Psoas muscle (tissue), 8 donors: ENCODE data around the gene INHA. TPM values are rescaled to one million over a fixed set of nuclear protein-coding genes. Genes with fewer than 3 reads are reported as not detected.
A peak's percentile ranks its signal among the peaks of the same experiment; 100 is the strongest.

Experiments
- ATAC-seq, 4 donors: fragments of 200-7000 bp; cut with Tn5 transposase; one replicate each; pipeline ENCODE4 v1.9.1; 2020; ENCODE audit warnings: moderate library complexity in 3 of 4, mild to moderate bottlenecking in 2 of 4
- DNase-seq, 2 donors: peaks; one replicate each; pipeline ENCODE4 v3.0.0-alpha.2; 2020
- H3K27ac ChIP-seq: fragments of 200-600 bp; one replicate; pipeline ENCODE4 v1.8.0; 2022
- H3K27me3 ChIP-seq, 3 donors: fragments of 200-600 bp in 1 of 3; one replicate each; pipeline versions ENCODE4 v1.6.1 to v1.8.0; 2013 to 2022; ENCODE audit warnings: low read length in 2 of 3, mild to moderate bottlenecking in 2 of 3, moderate library complexity in 1 of 3; ENCODE audit not compliant: insufficient read depth in 3 of 3
- H3K36me3 ChIP-seq, 2 donors: fragments of 200-600 bp in 1 of 2; one replicate each; pipeline versions ENCODE4 v1.6.1 to v1.8.0; 2013 to 2022; ENCODE audit warnings: low read depth in 1 of 2, mild to moderate bottlenecking in 1 of 2, moderate library complexity in 1 of 2; ENCODE audit not compliant: insufficient read depth in 1 of 2
- H3K4me1 ChIP-seq: fragments of 200-600 bp; one replicate; pipeline ENCODE4 v1.8.0; 2022
- H3K4me3 ChIP-seq: fragments of 200-600 bp; one replicate; pipeline ENCODE4 v1.8.0; 2022; ENCODE audit warnings: mild to moderate bottlenecking
- H3K9me3 ChIP-seq: fragments of 200-600 bp; one replicate; pipeline ENCODE4 v1.8.0; 2022
- WGBS, 3 donors: extraction: QIAGEN DNeasy Blood & Tissue Kit; methylation state at CpG; one replicate each; pipeline versions ENCODE4 v1.1.6 to v1.1.7; 2013; 5-methylcytosine and 5-hydroxymethylcytosine counted together
- intact Hi-C, 2 donors: fragments of 100-400 bp; cut with DNase I; formaldehyde crosslinking; loops; one replicate each; pipeline versions ENCODE4 v1.11.0 to v1.14.2; 2022
- long read RNA-seq, 2 donors: library from polyadenylated mRNA; unstranded; transcript quantifications; one replicate each; pipeline ENCODE4 v2.0.0, GENCODE V29; 2021
- polyA plus RNA-seq, 3 donors: library from polyadenylated mRNA; stranded (reverse); fragments of 200-250 nt; gene quantifications; one replicate each; pipeline ENCODE4 v1.2.3, GENCODE V29; 2013
- total RNA-seq, 4 donors: library from RNA; stranded (reverse); fragmentation: NEBNext Ultra II Directional in 2 of 4; extraction: Animal tissue kit (Norgen Biotek cat#: 25700) in 2 of 4; gene quantifications; one replicate each; pipeline versions ENCODE4 v1.2.1 to v1.2.4, GENCODE V29; 2021 to 2023
- TF ChIP-seq, protein P1 (sequence below): fragments of 200-600 bp; IDR thresholded peaks from one replicate; pipeline ENCODE4 v1.8.0; 2022; ENCODE audit warnings: antibody characterized with exemption
- donor health status: healthy with polysubstance abuse.
- donor health status: DM: no; HTN: no; CAD: no; lungs with moderate emphysema.
- donor health status: Bipolar disorder and iron deficiency.
- donor health status: healthy.
- donor health status: DM: yes; HTN: yes; CAD: no.
- donor health status: DM: no; HTN: no; CAD: no.
- donor health status: DM: no; HTN: no; CAD: no.
- donor health status: DM: yes; HTN: yes; CAD: no.

INHA gene
- total RNA-seq, result under 1 TPM in 2 of 4 donors, not detected in 2; 0.23 to 0.36 TPM
- 1 to 10 TPM in 1 of 3 donors, under 1 TPM in 2; 0.10 to 1.2 (median 0.18) TPM for polyA plus RNA-seq
- long read RNA-seq, donor 1, result 0 reads
- long read RNA-seq, donor 2, partial matches to known transcripts, result 0 of 1 reads
- long read RNA-seq, donor 2, other reads (novel, unspliced or antisense), result 1 of 1 reads

DNA sequence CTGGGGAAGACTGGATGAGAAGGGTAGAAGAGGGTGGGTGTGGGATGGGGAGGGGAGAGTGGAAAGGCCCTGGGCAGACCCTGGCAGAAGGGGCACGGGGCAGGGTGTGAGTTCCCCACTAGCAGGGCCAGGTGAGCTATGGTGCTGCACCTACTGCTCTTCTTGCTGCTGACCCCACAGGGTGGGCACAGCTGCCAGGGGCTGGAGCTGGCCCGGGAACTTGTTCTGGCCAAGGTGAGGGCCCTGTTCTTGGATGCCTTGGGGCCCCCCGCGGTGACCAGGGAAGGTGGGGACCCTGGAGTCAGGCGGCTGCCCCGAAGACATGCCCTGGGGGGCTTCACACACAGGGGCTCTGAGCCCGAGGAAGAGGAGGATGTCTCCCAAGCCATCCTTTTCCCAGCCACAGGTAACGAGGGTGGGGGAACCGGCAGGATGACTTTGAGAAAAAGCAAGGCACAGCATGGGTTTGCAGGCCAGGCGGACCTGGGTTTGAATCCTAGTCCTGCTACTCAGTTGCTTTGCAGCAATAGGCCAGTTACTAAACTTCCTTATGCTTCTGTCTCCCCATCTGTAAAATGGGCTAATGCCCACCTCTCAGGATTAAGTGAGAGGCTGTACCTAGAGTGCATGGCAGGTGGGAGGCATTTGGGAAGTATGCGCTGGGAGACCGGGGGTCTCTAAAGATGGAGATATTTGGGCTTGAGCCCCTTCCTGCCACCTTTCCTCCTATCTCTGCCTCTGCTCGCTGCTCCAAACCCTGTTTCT is at the start of gene INHA:
Gene INHA (plus strand): TSS at position 74 of the 765 bp plus-strand sequence. CDS start 65 bp downstream, at position 139.
- intact Hi-C loops, result no loop called here
- Histone ChIP-seq H3K4me1 (peaks cover 9% of the 10 kb centered on the region), H3K27me3 (no peaks in the 10 kb centered on the region), H3K36me3 (peaks cover 0 to 11% of the 10 kb centered on the region in 2 donors), H3K27ac (peak within 1 kb of the TSS; percentile 93), H3K9me3 (no peaks in the 10 kb centered on the region), H3K4me3 (peak within 1 kb of the TSS; percentile 81)
- peak in 1 of 4 donors; percentile 1 for ATAC-seq
- 81 to 89% (median 86%) methylated on average over 13 of the region's 13 CpGs for WGBS, 3 donors
- no peak for DNase-seq
- TF ChIP-seq, protein P1, sequence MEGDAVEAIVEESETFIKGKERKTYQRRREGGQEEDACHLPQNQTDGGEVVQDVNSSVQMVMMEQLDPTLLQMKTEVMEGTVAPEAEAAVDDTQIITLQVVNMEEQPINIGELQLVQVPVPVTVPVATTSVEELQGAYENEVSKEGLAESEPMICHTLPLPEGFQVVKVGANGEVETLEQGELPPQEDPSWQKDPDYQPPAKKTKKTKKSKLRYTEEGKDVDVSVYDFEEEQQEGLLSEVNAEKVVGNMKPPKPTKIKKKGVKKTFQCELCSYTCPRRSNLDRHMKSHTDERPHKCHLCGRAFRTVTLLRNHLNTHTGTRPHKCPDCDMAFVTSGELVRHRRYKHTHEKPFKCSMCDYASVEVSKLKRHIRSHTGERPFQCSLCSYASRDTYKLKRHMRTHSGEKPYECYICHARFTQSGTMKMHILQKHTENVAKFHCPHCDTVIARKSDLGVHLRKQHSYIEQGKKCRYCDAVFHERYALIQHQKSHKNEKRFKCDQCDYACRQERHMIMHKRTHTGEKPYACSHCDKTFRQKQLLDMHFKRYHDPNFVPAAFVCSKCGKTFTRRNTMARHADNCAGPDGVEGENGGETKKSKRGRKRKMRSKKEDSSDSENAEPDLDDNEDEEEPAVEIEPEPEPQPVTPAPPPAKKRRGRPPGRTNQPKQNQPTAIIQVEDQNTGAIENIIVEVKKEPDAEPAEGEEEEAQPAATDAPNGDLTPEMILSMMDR, result no peak

DNA sequence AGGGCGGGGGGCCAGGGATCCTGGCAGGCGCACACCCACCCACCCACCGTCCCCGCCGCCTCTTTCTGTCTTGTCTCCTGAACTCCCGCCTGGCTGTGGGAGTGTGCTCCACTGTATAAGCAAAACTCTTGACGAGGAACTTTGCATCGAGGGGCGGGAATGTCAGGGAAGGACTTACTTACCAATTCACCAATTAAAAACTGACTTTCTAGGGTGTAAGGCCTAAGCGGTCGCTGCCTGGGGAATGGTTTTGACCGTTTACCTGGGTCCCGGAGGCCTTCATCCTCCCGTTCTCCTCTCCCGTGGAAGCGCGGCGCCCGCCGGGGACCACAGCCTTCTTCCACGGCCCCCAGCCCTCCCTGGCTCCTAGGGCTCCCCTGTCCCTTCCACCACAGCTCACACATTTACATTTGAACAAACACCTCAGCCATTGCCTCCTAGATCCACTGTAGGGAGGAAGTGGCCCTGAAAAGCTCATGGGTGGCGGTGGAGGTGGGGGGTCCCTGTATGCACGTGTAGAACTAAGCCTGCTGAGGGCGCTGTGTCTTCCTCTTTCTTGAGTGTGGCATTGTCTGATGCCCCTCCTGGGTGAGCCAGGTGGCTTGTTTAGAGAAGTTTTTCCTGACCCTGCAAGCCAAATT is 49.0 kb upstream of the INHA start:
- TF ChIP-seq, protein P1, result no peak
- H3K27ac ChIP-seq, result no peak overlapping the region
- no peak for DNase-seq
- ATAC-seq, result no peak
- H3K4me3 ChIP-seq, result peak overlapping the region; percentile 34
- H3K9me3 ChIP-seq, result no peaks in the 10 kb centered on the region
- no peaks in the 10 kb centered on the region for H3K36me3 ChIP-seq
- peaks cover 0 to 29% (median 10%) of the 10 kb centered on the region in 3 donors for H3K27me3 ChIP-seq
- H3K4me1 ChIP-seq, result no peaks in the 10 kb centered on the region
- intact Hi-C loops, result loop anchor here in 1 of 2 donors (5.0 kb wide), 1 partner anchor 56 kb away; no protein-coding TSS in a partner anchor
- 49 to 59% (median 54%) methylated on average over 24 of the region's 24 CpGs for WGBS, 3 donors

DNA sequence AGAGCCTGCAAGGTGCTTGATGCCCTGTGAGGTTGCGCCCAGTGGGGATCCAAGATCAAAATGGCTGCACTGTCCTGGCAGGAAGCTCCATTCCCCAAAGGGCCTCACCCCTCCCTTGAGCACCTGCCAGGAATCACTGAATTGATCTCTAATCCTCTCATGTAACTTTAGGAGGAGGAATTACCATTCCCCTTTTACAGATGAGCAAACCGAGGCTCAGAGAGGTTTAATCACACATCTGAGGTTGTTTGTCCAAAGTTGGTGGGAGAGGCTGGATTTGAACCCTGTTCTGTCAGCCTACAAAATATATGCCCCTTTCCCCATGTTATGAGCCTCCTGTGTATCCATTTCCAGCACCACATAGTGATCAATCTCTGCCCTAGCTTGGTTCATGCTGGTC is 47.3 kb upstream of the INHA start:
- TF ChIP-seq, protein P1, result no peak
- Histone ChIP-seq H3K4me1 (no peaks in the 10 kb centered on the region), H3K9me3 (no peaks in the 10 kb centered on the region), H3K27me3 (peaks cover 0 to 41% (median 10%) of the 10 kb centered on the region in 3 donors), H3K27ac (no peak overlapping the region), H3K36me3 (no peaks in the 10 kb centered on the region), H3K4me3 (no peak overlapping the region)
- intact Hi-C loops, result loop anchor here (5.0 kb wide), 2 partner anchors 48 to 58 kb away; no protein-coding TSS in a partner anchor
- DNase-seq (no peak), ATAC-seq (no peak)
- WGBS, 3 donors, result 91 to 95% (median 94%) methylated on average over 2 of the region's 2 CpGs

DNA sequence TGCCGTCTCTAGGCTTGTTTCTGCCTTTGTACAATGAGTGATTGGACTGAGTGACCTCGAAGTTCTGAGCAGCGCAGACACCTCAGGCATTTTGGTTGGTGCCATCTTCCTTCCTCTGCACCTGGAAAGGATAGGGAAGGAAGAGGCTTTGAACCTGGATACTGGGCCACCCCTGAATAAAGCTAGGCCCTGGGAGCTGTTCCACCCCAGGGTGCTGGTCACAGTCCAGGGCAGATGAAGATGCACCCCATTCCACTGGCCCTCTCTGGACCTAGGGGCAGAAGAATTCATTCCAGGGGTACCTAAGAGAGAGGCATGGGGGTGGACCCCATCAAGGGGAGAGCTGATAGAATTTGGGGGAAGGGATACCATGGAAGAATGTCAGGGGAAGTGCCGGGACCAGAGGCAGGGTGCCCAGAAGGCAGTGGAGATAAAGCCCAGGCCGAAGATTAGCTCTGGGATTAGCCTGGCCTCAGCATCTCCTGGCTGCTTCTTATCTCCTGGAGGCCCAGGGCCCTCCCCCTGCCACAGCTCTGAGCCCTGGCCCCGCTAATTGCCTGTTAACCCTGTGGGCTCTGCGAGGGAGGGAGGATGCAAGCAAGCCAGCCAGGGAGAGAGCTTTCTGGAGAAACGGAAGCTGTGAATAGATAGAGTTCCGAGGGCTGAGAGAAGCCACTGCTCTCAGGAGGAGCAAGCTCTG is 46.4 kb upstream of the INHA start:
- no peak overlapping the region for H3K4me3 ChIP-seq
- H3K9me3 ChIP-seq, result no peaks in the 10 kb centered on the region
- TF ChIP-seq, protein P1, result no peak
- intact Hi-C loops, result loop anchor here in 1 of 2 donors (5.0 kb wide), 1 partner anchor 48 kb away; no protein-coding TSS in a partner anchor
- ATAC-seq (no peak), DNase-seq (no peak)
- no peaks in the 10 kb centered on the region for H3K4me1 ChIP-seq
- no peak overlapping the region for H3K27ac ChIP-seq
- WGBS, 3 donors, result 73 to 77% (median 77%) methylated on average over 9 of the region's 9 CpGs
- H3K36me3 ChIP-seq, result no peaks in the 10 kb centered on the region
- H3K27me3 ChIP-seq, result peaks cover 0 to 41% (median 10%) of the 10 kb centered on the region in 3 donors
